Frontal cortex (tissue), 4 donors: Measurements from ENCODE around the gene SLC2A6. TPM values are rescaled to one million over a fixed set of nuclear protein-coding genes. Genes with fewer than 3 reads are reported as not detected.

ENCODE experiments used
- DNase-seq, 2 donors: peaks; one replicate each; pipeline ENCODE4 v3.0.0; 2012; ENCODE audit warnings: low spot score in 2 of 2
- FAIRE-seq: peaks from 2 replicates; lab custom pipeline; 2012; peaks lifted over from hg19 to GRCh38; lab: Jason Lieb, UNC
- total RNA-seq: library from RNA; depleted of rRNA; stranded (reverse); fragments of >200 nt; gene quantifications from one replicate; pipeline ENCODE4 v1.2.3, GENCODE V29; 2014
- donor health status: control.
- donor health status: control.
- donor health status: control.

Gene SLC2A6
- total RNA-seq, 1 donor from 2014 or later, result 12.6 TPM

- FAIRE-seq (no peak), DNase-seq (no peak)
Observed at GRCh38 chr9:133516961-133517350, 38.1 kb upstream of the SLC2A6 start.

- DNase-seq (no peak), FAIRE-seq (no peak)
Observed at GRCh38 chr9:133516256-133516960, 37.5 kb upstream of the SLC2A6 start.

- no peak for DNase-seq
- no peak for FAIRE-seq
Observed at GRCh38 chr9:133515615-133516255, 36.8 kb upstream of the SLC2A6 start.

- DNase-seq (no peak), FAIRE-seq (no peak)
Observed at GRCh38 chr9:133515240-133515610, 36.3 kb upstream of the SLC2A6 start.

GRCh38 chr9:133514460-133515239 is 35.8 kb upstream of the SLC2A6 start:
- no peak for DNase-seq
- no peak for FAIRE-seq

- FAIRE-seq, result no peak
- no peak for DNase-seq
Observed at GRCh38 chr9:133513214-133514100, 34.6 kb upstream of the SLC2A6 start.

- DNase-seq (no peak), FAIRE-seq (no peak)
Observed at GRCh38 chr9:133512253-133513213, 33.6 kb upstream of the SLC2A6 start.

GRCh38 chr9:133511607-133512006 is 32.7 kb upstream of the SLC2A6 start:
- FAIRE-seq (no peak), DNase-seq (no peak)

- FAIRE-seq (no peak), DNase-seq (no peak)
Observed at GRCh38 chr9:133510926-133511505, 32.1 kb upstream of the SLC2A6 start.

- peak in 1 of 2 donors; percentile 55 for DNase-seq
Observed at GRCh38 chr9:133509179-133510083, 30.5 kb upstream of the SLC2A6 start.

GRCh38 chr9:133508046-133508445 is 29.1 kb upstream of the SLC2A6 start:
- no peak for FAIRE-seq
- no peak for DNase-seq

More at GRCh38 chr9:133509179-133510083, 30.5 kb upstream of the SLC2A6 start:
- no peak for FAIRE-seq

GRCh38 chr9:133507246-133507965 is 28.5 kb upstream of the SLC2A6 start:
- FAIRE-seq (no peak), DNase-seq (no peak)

GRCh38 chr9:133506653-133507038 is 27.7 kb upstream of the SLC2A6 start:
- no peak for FAIRE-seq
- DNase-seq, result no peak

- no peak for FAIRE-seq
- DNase-seq, result no peak
Observed at GRCh38 chr9:133505901-133506652, 27.2 kb upstream of the SLC2A6 start.

- FAIRE-seq (no peak), DNase-seq (no peak)
Observed at GRCh38 chr9:133505186-133505830, 26.4 kb upstream of the SLC2A6 start.

GRCh38 chr9:133502112-133502511 is 23.2 kb upstream of the SLC2A6 start:
- no peak for FAIRE-seq
- DNase-seq, result no peak
